Endothelial cell of umbilical vein (primary cell): ENCODE results near the gene GLYATL3.

Experiments used
- EZH2 ChIP-seq: IDR thresholded peaks from 2 replicates; pipeline ENCODE4 v1.6.1; 2012; ENCODE audit warnings: borderline replicate concordance, low read depth, mild to moderate bottlenecking, moderate library complexity, low read length, inconsistent platforms; ENCODE audit not compliant: severe bottlenecking
- FOS ChIP-seq: IDR thresholded peaks from 2 replicates; pipeline ENCODE4 v1.6.1; 2011; ENCODE audit warnings: mild to moderate bottlenecking, low read length, moderate library complexity, borderline replicate concordance; ENCODE audit not compliant: insufficient read depth
- GATA2 ChIP-seq: IDR thresholded peaks from 2 replicates; pipeline ENCODE4 v1.7.0; 2011; ENCODE audit warnings: low read depth, mild to moderate bottlenecking, moderate library complexity, mixed read lengths, low read length; ENCODE audit not compliant: insufficient read length, insufficient read depth
- JUN ChIP-seq: IDR thresholded peaks from 2 replicates; pipeline ENCODE4 v1.6.1; 2011; ENCODE audit warnings: borderline replicate concordance, low read depth; ENCODE audit not compliant: insufficient read length, insufficient read depth
- MYC ChIP-seq: IDR thresholded peaks from one replicate; pipeline ENCODE4 v1.6.1; 2011; ENCODE audit warnings: mild to moderate bottlenecking, low read depth, low read length
- POLR2A ChIP-seq: IDR thresholded peaks from 2 replicates; pipeline ENCODE4 v1.6.1; 2012; ENCODE audit warnings: low read depth, mild to moderate bottlenecking, control low read depth, low read length
- POLR2AphosphoS5 ChIP-seq: IDR thresholded peaks from 2 replicates; pipeline ENCODE4 v1.6.1; 2012; ENCODE audit warnings: low read depth, mild to moderate bottlenecking, control low read depth, low read length, moderate library complexity; ENCODE audit not compliant: insufficient read depth
- TF ChIP-seq, protein P1 (sequence below), 2 donors: IDR thresholded peaks; 1 replicate in 1 of 2; 2 replicates in 1 of 2; pipeline ENCODE4 v1.5.1; 2011; ENCODE audit warnings: low read length in 2 of 2, mild to moderate bottlenecking in 2 of 2, moderate library complexity in 2 of 2, control low read depth in 1 of 2, inconsistent platforms in 1 of 2, low read depth in 1 of 2; ENCODE audit not compliant: insufficient read depth in 1 of 2; ENCODE audit errors: extremely low read depth in 1 of 2
- TF ChIP-seq, protein P2 (sequence below): IDR thresholded peaks from 2 replicates; pipeline ENCODE4 v1.6.1; 2011; ENCODE audit not compliant: insufficient read depth, insufficient read length

DNA sequence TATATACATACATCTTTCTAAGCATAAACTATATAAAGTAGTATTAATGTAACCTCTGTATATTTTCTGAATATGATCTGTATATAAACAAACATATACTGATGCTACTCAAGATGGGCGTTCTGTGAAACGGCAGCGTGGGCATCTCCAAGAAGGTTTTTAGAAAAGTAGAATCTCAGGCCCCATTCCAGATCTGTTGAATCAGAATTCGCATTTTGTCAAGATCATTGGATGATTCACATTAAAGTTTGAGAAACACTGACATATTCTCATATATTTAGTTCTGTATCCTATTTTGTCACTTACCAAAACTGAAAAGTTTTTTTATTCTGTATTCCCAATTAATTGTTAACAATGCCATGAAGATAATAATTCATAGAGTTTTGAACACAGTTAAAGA lies 56.2 kb downstream of the GLYATL3 start:
- TF ChIP-seq POLR2A (no peak), MYC (no peak), FOS (no peak), POLR2AphosphoS5 (no peak), EZH2 (no peak), GATA2 (no peak), JUN (no peak)
- TF ChIP-seq, protein P1, sequence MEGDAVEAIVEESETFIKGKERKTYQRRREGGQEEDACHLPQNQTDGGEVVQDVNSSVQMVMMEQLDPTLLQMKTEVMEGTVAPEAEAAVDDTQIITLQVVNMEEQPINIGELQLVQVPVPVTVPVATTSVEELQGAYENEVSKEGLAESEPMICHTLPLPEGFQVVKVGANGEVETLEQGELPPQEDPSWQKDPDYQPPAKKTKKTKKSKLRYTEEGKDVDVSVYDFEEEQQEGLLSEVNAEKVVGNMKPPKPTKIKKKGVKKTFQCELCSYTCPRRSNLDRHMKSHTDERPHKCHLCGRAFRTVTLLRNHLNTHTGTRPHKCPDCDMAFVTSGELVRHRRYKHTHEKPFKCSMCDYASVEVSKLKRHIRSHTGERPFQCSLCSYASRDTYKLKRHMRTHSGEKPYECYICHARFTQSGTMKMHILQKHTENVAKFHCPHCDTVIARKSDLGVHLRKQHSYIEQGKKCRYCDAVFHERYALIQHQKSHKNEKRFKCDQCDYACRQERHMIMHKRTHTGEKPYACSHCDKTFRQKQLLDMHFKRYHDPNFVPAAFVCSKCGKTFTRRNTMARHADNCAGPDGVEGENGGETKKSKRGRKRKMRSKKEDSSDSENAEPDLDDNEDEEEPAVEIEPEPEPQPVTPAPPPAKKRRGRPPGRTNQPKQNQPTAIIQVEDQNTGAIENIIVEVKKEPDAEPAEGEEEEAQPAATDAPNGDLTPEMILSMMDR (IDR thresholded peaks at IDR 0.05; ENCODE audit: extremely low read depth in 1 of 2, insufficient read depth in 1 of 2, low read depth in 1 of 2, low read length in 2 of 2), result no peak
- TF ChIP-seq, protein P2, sequence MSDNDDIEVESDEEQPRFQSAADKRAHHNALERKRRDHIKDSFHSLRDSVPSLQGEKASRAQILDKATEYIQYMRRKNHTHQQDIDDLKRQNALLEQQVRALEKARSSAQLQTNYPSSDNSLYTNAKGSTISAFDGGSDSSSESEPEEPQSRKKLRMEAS, result no peak
